B cell (primary cell): ENCODE measurements around the gene GPC3. TPM values are rescaled to one million over a fixed set of nuclear protein-coding genes. Genes with fewer than 3 reads are reported as not detected.

Experiments
- ATAC-seq: fragments of 200-7000 bp; cut with Tn5 transposase; one replicate; pipeline ENCODE4 v1.10.0; 2021; ENCODE audit warnings: low read depth, mild to moderate bottlenecking, moderate number of reproducible peaks, moderate library complexity
- CTCF ChIA-PET: fragments of 350-600 bp; sonication (Branson Sonifier 250); formaldehyde crosslinking; loops from one replicate; lab custom pipeline; 2021; ENCODE audit warnings: antibody characterized with exemption, inconsistent platforms; lab: Charles Lee
- POLR2A ChIA-PET: fragments of 350-600 bp; sonication (Branson Sonifier 250); formaldehyde crosslinking; loops from one replicate; lab custom pipeline; 2021; ENCODE audit warnings: antibody characterized with exemption; lab: Charles Lee
- DNase-seq: peaks from one replicate; pipeline ENCODE4 v3.0.0; 2013
- H2AFZ ChIP-seq: 2 replicates; pipeline ENCODE4 v1.6.1; 2012; ENCODE audit warnings: mild to moderate bottlenecking, low read depth, low read length; ENCODE audit not compliant: insufficient read depth, poor library complexity, severe bottlenecking
- H3K27ac ChIP-seq, 2 donors: 1 replicate in 1 of 2; 2 replicates in 1 of 2; pipeline ENCODE4 v1.5.1; 2012 to 2013; ENCODE audit warnings: low read length in 2 of 2, mild to moderate bottlenecking in 2 of 2, moderate library complexity in 1 of 2
- H3K27me3 ChIP-seq, 4 experiments: fragments of 200-600 bp in 1 of 4; sonication (generic) in 1 of 4; replicated peaks in 1 of 4; 1 replicate in 2 of 4; 2 replicates in 2 of 4; pipeline versions ENCODE4 v1.6.1 to v1.7.0; 2013 to 2016; ENCODE audit warnings: low read length in 3 of 4, mild to moderate bottlenecking in 2 of 4, mixed read lengths in 1 of 4, moderate library complexity in 1 of 4; ENCODE audit not compliant: insufficient read depth in 4 of 4, control insufficient read depth in 3 of 4; ENCODE audit errors: control extremely low read depth in 1 of 4
- H3K36me3 ChIP-seq, 2 experiments: replicated peaks in 1 of 2; 1 replicate in 1 of 2; 2 replicates in 1 of 2; pipeline versions ENCODE4 v1.6.1 to v1.7.1; 2013; ENCODE audit warnings: low read length in 1 of 2; ENCODE audit not compliant: insufficient read depth in 2 of 2, control insufficient read depth in 1 of 2; ENCODE audit errors: control extremely low read depth in 1 of 2, extremely low read depth in 1 of 2
- H3K4me1 ChIP-seq, 2 donors: fragments of 200-600 bp in 1 of 2; sonication (generic) in 1 of 2; 1 replicate in 1 of 2; 2 replicates in 1 of 2; pipeline versions ENCODE4 v1.5.1 to v1.6.1; 2013 to 2017; ENCODE audit warnings: low read length in 2 of 2; ENCODE audit not compliant: control insufficient read depth in 2 of 2, insufficient read depth in 2 of 2
- H3K4me2 ChIP-seq: replicated peaks from 2 replicates; pipeline ENCODE3; 2012; ENCODE audit warnings: mild to moderate bottlenecking, low read depth, low read length; ENCODE audit not compliant: poor library complexity, severe bottlenecking
- H3K4me3 ChIP-seq, 5 experiments: fragments of 200-600 bp in 1 of 5; sonication (generic) in 1 of 5; 1 replicate in 3 of 5; 2 replicates in 2 of 5; pipeline versions ENCODE4 v1.5.1 to v1.7.0; 2011 to 2016; ENCODE audit warnings: low read length in 4 of 5, mild to moderate bottlenecking in 4 of 5, low read depth in 2 of 5, control low read depth in 1 of 5, moderate library complexity in 1 of 5; ENCODE audit not compliant: insufficient read depth in 1 of 5; ENCODE audit errors: control extremely low read depth in 1 of 5, extremely low read depth in 1 of 5
- H3K79me2 ChIP-seq: fragments of 200-600 bp; sonication (generic); one replicate; pipeline ENCODE4 v1.6.0; 2016; ENCODE audit warnings: low read length; ENCODE audit not compliant: control insufficient read depth, insufficient read depth
- H3K9ac ChIP-seq: fragments of 200-600 bp; sonication (generic); 2 replicates; pipeline ENCODE4 v1.6.1; 2017; ENCODE audit warnings: mild to moderate bottlenecking, low read length, moderate library complexity
- H3K9me3 ChIP-seq, 3 donors: one replicate each; pipeline versions ENCODE4 v1.6.1 to v1.7.1; 2013; ENCODE audit warnings: low read length in 2 of 3; ENCODE audit not compliant: control insufficient read depth in 2 of 3, insufficient read depth in 1 of 3; ENCODE audit errors: control extremely low read depth in 1 of 3
- H4K20me1 ChIP-seq: 2 replicates; pipeline ENCODE4 v1.6.0; 2012; ENCODE audit warnings: mild to moderate bottlenecking, low read length; ENCODE audit not compliant: insufficient read depth, control insufficient read depth, poor library complexity, severe bottlenecking
- H3K27ac Mint-ChIP-seq: one replicate; pipeline ENCODE4 v1.8.0; 2021; ENCODE audit warnings: mixed read lengths
- H3K27me3 Mint-ChIP-seq: one replicate; pipeline ENCODE4 v1.8.0; 2021; ENCODE audit warnings: mixed read lengths
- H3K4me1 Mint-ChIP-seq: one replicate; pipeline ENCODE4 v1.8.0; 2021; ENCODE audit warnings: mixed read lengths
- H3K4me3 Mint-ChIP-seq: one replicate; pipeline ENCODE4 v1.8.0; 2021; ENCODE audit warnings: mixed read lengths
- H3K9me3 Mint-ChIP-seq: one replicate; pipeline ENCODE4 v1.8.0; 2022; ENCODE audit warnings: mixed read lengths; ENCODE audit not compliant: insufficient read depth
- CTCF ChIP-seq: fragments of 200-600 bp; IDR thresholded peaks from one replicate; pipeline ENCODE4 v1.8.0; 2022; ENCODE audit warnings: antibody characterized with exemption, mild to moderate bottlenecking
- EZH2 ChIP-seq: IDR thresholded peaks from 2 replicates; pipeline ENCODE4 v1.6.1; 2012; ENCODE audit warnings: borderline replicate concordance, low read depth, mild to moderate bottlenecking, moderate library complexity, low read length; ENCODE audit not compliant: insufficient read depth, poor library complexity, severe bottlenecking
- WGBS: methylation state at CpG from one replicate; pipeline ENCODE4 v1.1.5; 2013; ENCODE audit warnings: missing lambda C conversion rate; ENCODE audit not compliant: insufficient coverage; 5-methylcytosine and 5-hydroxymethylcytosine counted together
- intact Hi-C: fragments of 100-400 bp; cut with micrococcal nuclease; formaldehyde crosslinking; loops from one replicate; pipeline ENCODE4 v1.10.0; 2022
- polyA plus RNA-seq: library from polyadenylated mRNA; depleted of rRNA; stranded (reverse); fragments of >200 nt; gene quantifications from 2 replicates; pipeline ENCODE4 v1.2.3, GENCODE V29; 2012
- total RNA-seq, 2 donors: library from RNA; stranded (reverse); fragments of 120-200 nt in 1 of 2; gene quantifications; 1 replicate in 1 of 2; 2 replicates in 1 of 2; pipeline versions ENCODE4 v1.2.3 to v1.2.4, GENCODE V29; 2013 to 2022

Gene GPC3
- total and polyA plus RNA-seq, 2 donors (not counting 1 experiment from before 2014, with no cell fraction given) = not detected

GRCh38 chrX:133544778-133545177 lies 440.6 kb downstream of the GPC3 start:
- no peaks in the 10 kb centered on the region for H3K4me1 ChIP-seq
- H3K27ac ChIP-seq = no peak overlapping the region
- no peaks in the 10 kb centered on the region for H3K27me3 ChIP-seq
- ChIA-PET POLR2A (no interaction called here), CTCF (no interaction called here)
- H3K4me3 ChIP-seq = no peak overlapping the region
- Mint-ChIP-seq H3K27ac (no peak overlapping the region), H3K27me3 (no peaks in the 10 kb centered on the region), H3K4me3 (no peak overlapping the region), H3K9me3 (no peaks in the 10 kb centered on the region), H3K4me1 (no peaks in the 10 kb centered on the region)
- DNase-seq (no peak), ATAC-seq (no peak)
- intact Hi-C loops = no loop called here
- H3K9me3 ChIP-seq = no peaks in the 10 kb centered on the region
- no peak for TF ChIP-seq EZH2
- TF ChIP-seq CTCF = no peak
- no CpG with 5 or more reads among the region's 3 CpGs for whole genome bisulfite sequencing
- H2AFZ ChIP-seq = no peak overlapping the region
- no peaks in the 10 kb centered on the region for H3K36me3 ChIP-seq
- H3K79me2 ChIP-seq = no peaks in the 10 kb centered on the region
- H3K9ac ChIP-seq = no peak overlapping the region
- H3K4me2 ChIP-seq = no peak overlapping the region
- H4K20me1 ChIP-seq = no peaks in the 10 kb centered on the region

GRCh38 chrX:133544115-133544514 lies 441.3 kb downstream of the GPC3 start:
- Histone ChIP-seq H3K4me3 (no peak overlapping the region), H3K4me1 (no peaks in the 10 kb centered on the region), H4K20me1 (no peaks in the 10 kb centered on the region), H3K4me2 (no peak overlapping the region), H3K36me3 (no peaks in the 10 kb centered on the region), H3K27me3 (no peaks in the 10 kb centered on the region), H3K9me3 (no peaks in the 10 kb centered on the region), H2AFZ (no peak overlapping the region), H3K79me2 (no peaks in the 10 kb centered on the region), H3K9ac (no peak overlapping the region), H3K27ac (no peak overlapping the region)
- TF ChIP-seq EZH2 = no peak
- TF ChIP-seq CTCF = no peak
- ATAC-seq = no peak
- Mint-ChIP-seq H3K9me3 (no peaks in the 10 kb centered on the region), H3K4me3 (no peak overlapping the region), H3K27me3 (no peaks in the 10 kb centered on the region), H3K4me1 (no peaks in the 10 kb centered on the region), H3K27ac (no peak overlapping the region)
- intact Hi-C loops = no loop called here
- POLR2A ChIA-PET = no interaction called here
- no CpG with 5 or more reads among the region's 3 CpGs for WGBS
- DNase-seq = no peak
- CTCF ChIA-PET = no interaction called here
